GM20000 (cell line): ENCODE results near the gene TBC1D23.

ENCODE experiments used
- DNase-seq: peaks from one replicate; pipeline ENCODE4 v3.0.0; 2012; ENCODE audit warnings: low spot score
- CTCF ChIP-seq: IDR thresholded peaks from 2 replicates; pipeline ENCODE4 v1.5.1; 2012; ENCODE audit warnings: mild to moderate bottlenecking, control low read depth; ENCODE audit errors: extremely low read depth, missing control alignments

TBC1D23 gene

GRCh38 chr3:100352296-100353231, 91.8 kb downstream of the TBC1D23 start:
- no peak for DNase-seq

GRCh38 chr3:100354850-100355249, 94.1 kb downstream of the TBC1D23 start:
- no peak for TF ChIP-seq CTCF
- DNase-seq, result no peak

More at GRCh38 chr3:100352296-100353231, 91.8 kb downstream of the TBC1D23 start:
- TF ChIP-seq CTCF, result no peak

GRCh38 chr3:100358413-100358812, 97.6 kb downstream of the TBC1D23 start:
- no peak for TF ChIP-seq CTCF
- DNase-seq, result no peak

GRCh38 chr3:100359035-100359434, 98.2 kb downstream of the TBC1D23 start:
- TF ChIP-seq CTCF, result no peak
- no peak for DNase-seq

- TF ChIP-seq CTCF, result no peak
- DNase-seq, result no peak
Observed at GRCh38 chr3:100360757-100361496, 100.1 kb downstream of the TBC1D23 start.

GRCh38 chr3:100361897-100362296, 101.1 kb downstream of the TBC1D23 start:
- DNase-seq, result no peak
- no peak for TF ChIP-seq CTCF

- no peak for DNase-seq
- TF ChIP-seq CTCF, result no peak
Observed at GRCh38 chr3:100364421-100364820, 103.6 kb downstream of the TBC1D23 start.
